H9 (cell line): ENCODE measurements around the gene GLRX. TPM values are rescaled to one million over a fixed set of nuclear protein-coding genes. Genes with fewer than 3 reads are reported as not detected.

ENCODE experiments used
- DNase-seq: peaks from one replicate; pipeline ENCODE4 v3.0.0-alpha.2; 2017
- H2AFZ ChIP-seq: one replicate; pipeline ENCODE4 v1.6.1; 2013; ENCODE audit warnings: mild to moderate bottlenecking, low read length, control low read depth, moderate library complexity
- H2AK5ac ChIP-seq: 2 replicates; pipeline ENCODE4 v1.6.1; 2013; ENCODE audit warnings: low read length, control low read depth, mixed read lengths; ENCODE audit not compliant: insufficient read length
- H2BK120ac ChIP-seq: one replicate; pipeline ENCODE4 v1.6.1; 2013; ENCODE audit warnings: low read depth, mild to moderate bottlenecking, low read length, control low read depth, inconsistent platforms; ENCODE audit not compliant: poor library complexity, severe bottlenecking
- H2BK12ac ChIP-seq: 2 replicates; pipeline ENCODE4 v1.6.1; 2013; ENCODE audit warnings: low read length, control low read depth, mixed read lengths, low read depth; ENCODE audit not compliant: insufficient read length
- H2BK15ac ChIP-seq: 2 replicates; pipeline ENCODE4 v1.6.1; 2013; ENCODE audit warnings: low read depth, low read length, control low read depth
- H2BK20ac ChIP-seq: one replicate; pipeline ENCODE4 v1.6.1; 2013; ENCODE audit warnings: low read depth, mild to moderate bottlenecking, low read length, control low read depth, inconsistent platforms; ENCODE audit not compliant: poor library complexity, severe bottlenecking
- H2BK5ac ChIP-seq: 2 replicates; pipeline ENCODE4 v1.6.1; 2013; ENCODE audit warnings: low read length, control low read depth, mixed read lengths; ENCODE audit not compliant: insufficient read length
- H3K14ac ChIP-seq: 2 replicates; pipeline ENCODE4 v1.6.1; 2013; ENCODE audit warnings: low read length, control low read depth; ENCODE audit not compliant: insufficient read depth
- H3K18ac ChIP-seq: 2 replicates; pipeline ENCODE4 v1.6.1; 2013; ENCODE audit warnings: low read depth, mild to moderate bottlenecking, mixed read lengths, low read length, control low read depth; ENCODE audit not compliant: insufficient read length
- H3K23ac ChIP-seq: 2 replicates; pipeline ENCODE4 v1.6.1; 2013; ENCODE audit warnings: low read length, control low read depth, mixed read lengths, low read depth; ENCODE audit not compliant: insufficient read length
- H3K23me2 ChIP-seq: 2 replicates; pipeline ENCODE4 v1.6.1; 2013; ENCODE audit warnings: low read depth, mild to moderate bottlenecking, mixed read lengths, low read length, control low read depth; ENCODE audit not compliant: insufficient read length, poor library complexity, severe bottlenecking
- H3K27ac ChIP-seq: 2 replicates; pipeline ENCODE4 v1.5.1; 2013; ENCODE audit warnings: low read length, control low read depth, mixed read lengths, low read depth; ENCODE audit not compliant: insufficient read length
- H3K27me3 ChIP-seq: 2 replicates; pipeline ENCODE4 v1.6.1; 2013; ENCODE audit warnings: low read length, control low read depth, inconsistent platforms; ENCODE audit not compliant: insufficient read depth
- H3K4ac ChIP-seq: 2 replicates; pipeline ENCODE4 v1.6.1; 2013; ENCODE audit warnings: low read depth, mild to moderate bottlenecking, control low read depth, inconsistent platforms, low read length, moderate library complexity
- H3K4me1 ChIP-seq: 2 replicates; pipeline ENCODE4 v1.6.1; 2013; ENCODE audit warnings: low read length, control low read depth, inconsistent platforms; ENCODE audit not compliant: insufficient read depth
- H3K4me2 ChIP-seq: 2 replicates; pipeline ENCODE4 v1.6.1; 2013; ENCODE audit warnings: low read length, control low read depth, mixed read lengths; ENCODE audit not compliant: insufficient read length, insufficient read depth
- H3K56ac ChIP-seq: 2 replicates; pipeline ENCODE4 v1.6.1; 2013; ENCODE audit warnings: low read depth, mild to moderate bottlenecking, mixed read lengths, low read length, control low read depth; ENCODE audit not compliant: insufficient read length
- H3K79me1 ChIP-seq: 2 replicates; pipeline ENCODE4 v1.6.1; 2013; ENCODE audit warnings: low read depth, mild to moderate bottlenecking, moderate library complexity, low read length, control low read depth, inconsistent platforms; ENCODE audit not compliant: insufficient read depth, poor library complexity, severe bottlenecking
- H3K79me2 ChIP-seq: 2 replicates; pipeline ENCODE4 v1.6.1; 2013; ENCODE audit warnings: low read length, control low read depth, inconsistent platforms; ENCODE audit not compliant: insufficient read depth
- H3K9ac ChIP-seq: 2 replicates; pipeline ENCODE4 v1.6.1; 2013; ENCODE audit warnings: low read length, control low read depth, mixed read lengths; ENCODE audit not compliant: insufficient read length; ENCODE audit errors: extremely low read depth
- H3K9me3 ChIP-seq: one replicate; pipeline ENCODE4 v1.6.1; 2013; ENCODE audit warnings: low read depth, low read length, inconsistent platforms; ENCODE audit not compliant: control insufficient read depth
- H3T11ph ChIP-seq: one replicate; pipeline ENCODE4 v1.6.1; 2013; ENCODE audit warnings: mild to moderate bottlenecking, low read length, control low read depth, inconsistent platforms
- H4K20me1 ChIP-seq: one replicate; pipeline ENCODE4 v1.6.1; 2013; ENCODE audit not compliant: control insufficient read depth, insufficient read length, insufficient read depth
- H4K5ac ChIP-seq: 2 replicates; pipeline ENCODE4 v1.6.1; 2013; ENCODE audit warnings: low read depth, mild to moderate bottlenecking, mixed read lengths, low read length, control low read depth; ENCODE audit not compliant: insufficient read length
- H4K8ac ChIP-seq: replicated peaks from 2 replicates; pipeline ENCODE4 v1.6.1; 2013; ENCODE audit warnings: low read length, control low read depth, mixed read lengths, low read depth; ENCODE audit not compliant: insufficient read length
- H4K91ac ChIP-seq: 2 replicates; pipeline ENCODE4 v1.6.1; 2013; ENCODE audit warnings: low read depth, mild to moderate bottlenecking, moderate library complexity, mixed read lengths, low read length, control low read depth; ENCODE audit not compliant: insufficient read length
- H3K27ac Mint-ChIP-seq, 3 experiments: 2 replicates in 2 of 3; 3 replicates in 1 of 3; pipeline ENCODE4 v1.8.0; 2020 to 2021; ENCODE audit warnings: mixed read lengths in 3 of 3, mild to moderate bottlenecking in 1 of 3, moderate library complexity in 1 of 3
- H3K27me3 Mint-ChIP-seq: 2 replicates; pipeline ENCODE4 v1.8.0; 2021; ENCODE audit warnings: low read depth, mild to moderate bottlenecking, moderate library complexity, mixed read lengths
- H3K36me3 Mint-ChIP-seq, 3 experiments: 2 replicates in 2 of 3; 3 replicates in 1 of 3; pipeline ENCODE4 v1.8.0; 2020 to 2021; ENCODE audit warnings: low read depth in 3 of 3, mixed read lengths in 3 of 3; ENCODE audit not compliant: insufficient read depth in 1 of 3
- H3K4me1 Mint-ChIP-seq, 2 experiments: 2 replicates each; pipeline ENCODE4 v1.8.0; 2020; ENCODE audit warnings: mixed read lengths in 2 of 2
- H3K4me3 Mint-ChIP-seq, 2 experiments: 2 replicates in 1 of 2; 3 replicates in 1 of 2; pipeline ENCODE4 v1.8.0; 2020 to 2021; ENCODE audit warnings: mild to moderate bottlenecking in 2 of 2, mixed read lengths in 2 of 2, moderate library complexity in 1 of 2
- H3K9me3 Mint-ChIP-seq, 2 experiments: 2 replicates in 1 of 2; 3 replicates in 1 of 2; pipeline ENCODE4 v1.8.0; 2020; ENCODE audit warnings: mild to moderate bottlenecking in 2 of 2, mixed read lengths in 2 of 2, moderate library complexity in 1 of 2
- WGBS: extraction: QIAGEN DNeasy Blood & Tissue Kit; methylation state at CpG from one replicate; pipeline ENCODE4 v1.1.7; 2013; ENCODE audit warnings: missing lambda C conversion rate, low lambda C conversion rate, mixed read lengths; ENCODE audit not compliant: insufficient read length; ENCODE audit errors: extremely low coverage; 5-methylcytosine and 5-hydroxymethylcytosine counted together
- total RNA-seq: library from RNA; stranded (reverse); gene quantifications from 2 replicates; pipeline ENCODE4 v1.2.1, GENCODE V29; 2021
- TF ChIP-seq, protein P1 (sequence below): fragments of 200-600 bp; sonication (generic); conservative IDR thresholded peaks from 3 replicates; pipeline ENCODE4 v1.8.0; 2021; ENCODE audit warnings: antibody characterized with exemption, mild to moderate bottlenecking

GLRX gene
- total RNA-seq, 1 experiment from 2014 or later, result 13.8 TPM

DNA sequence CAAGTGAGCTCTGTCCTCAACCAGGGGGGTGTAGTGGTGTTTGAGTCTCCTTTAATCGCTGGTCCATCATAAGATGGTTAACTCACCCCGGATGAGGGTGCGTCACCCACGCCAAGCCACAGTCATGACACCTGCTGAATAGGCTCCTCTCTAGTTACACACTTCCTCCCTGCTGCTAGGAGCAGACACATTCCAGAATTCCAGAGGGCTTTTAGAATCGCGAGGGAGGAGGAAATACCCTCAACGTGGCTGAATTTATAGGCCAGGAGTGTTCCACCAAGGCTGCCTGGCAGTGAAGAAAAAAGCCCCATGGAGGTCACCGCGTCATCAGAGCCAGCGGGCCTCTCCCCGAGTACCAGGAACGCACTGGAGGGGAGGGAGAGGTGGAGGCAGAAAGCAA lies 5.1 kb downstream of the GLRX start:
- TF ChIP-seq, protein P1, sequence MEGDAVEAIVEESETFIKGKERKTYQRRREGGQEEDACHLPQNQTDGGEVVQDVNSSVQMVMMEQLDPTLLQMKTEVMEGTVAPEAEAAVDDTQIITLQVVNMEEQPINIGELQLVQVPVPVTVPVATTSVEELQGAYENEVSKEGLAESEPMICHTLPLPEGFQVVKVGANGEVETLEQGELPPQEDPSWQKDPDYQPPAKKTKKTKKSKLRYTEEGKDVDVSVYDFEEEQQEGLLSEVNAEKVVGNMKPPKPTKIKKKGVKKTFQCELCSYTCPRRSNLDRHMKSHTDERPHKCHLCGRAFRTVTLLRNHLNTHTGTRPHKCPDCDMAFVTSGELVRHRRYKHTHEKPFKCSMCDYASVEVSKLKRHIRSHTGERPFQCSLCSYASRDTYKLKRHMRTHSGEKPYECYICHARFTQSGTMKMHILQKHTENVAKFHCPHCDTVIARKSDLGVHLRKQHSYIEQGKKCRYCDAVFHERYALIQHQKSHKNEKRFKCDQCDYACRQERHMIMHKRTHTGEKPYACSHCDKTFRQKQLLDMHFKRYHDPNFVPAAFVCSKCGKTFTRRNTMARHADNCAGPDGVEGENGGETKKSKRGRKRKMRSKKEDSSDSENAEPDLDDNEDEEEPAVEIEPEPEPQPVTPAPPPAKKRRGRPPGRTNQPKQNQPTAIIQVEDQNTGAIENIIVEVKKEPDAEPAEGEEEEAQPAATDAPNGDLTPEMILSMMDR, result no peak
- no peak overlapping the region for H3K4ac ChIP-seq
- H2BK20ac ChIP-seq, result no peak overlapping the region
- H3K18ac ChIP-seq, result no peak overlapping the region
- no peak overlapping the region for H3K14ac ChIP-seq
- no peak overlapping the region for H3K23ac ChIP-seq
- no peaks in the 10 kb centered on the region for H3K79me2 ChIP-seq
- no peaks in the 10 kb centered on the region for H3K79me1 ChIP-seq
- H2BK120ac ChIP-seq, result no peak overlapping the region
- H3K9ac ChIP-seq, result no peak overlapping the region
- no peak overlapping the region for H4K5ac ChIP-seq
- no peak for DNase-seq
- no peak overlapping the region for H2AFZ ChIP-seq
- H2BK5ac ChIP-seq, result no peak overlapping the region
- H2AK5ac ChIP-seq, result no peak overlapping the region
- no peak overlapping the region for H2BK12ac ChIP-seq
- H3K9me3 ChIP-seq, result no peaks in the 10 kb centered on the region
- no peaks in the 10 kb centered on the region for H3K27me3 Mint-ChIP-seq
- no peaks in the 10 kb centered on the region for H4K20me1 ChIP-seq
- no peak overlapping the region for H4K91ac ChIP-seq
- peaks cover 33 to 37% of the 10 kb centered on the region in 2 experiments for H3K4me1 Mint-ChIP-seq
- peaks cover 6% of the 10 kb centered on the region for H3K23me2 ChIP-seq
- H4K8ac ChIP-seq, result no peak overlapping the region
- no peak overlapping the region for H3K27ac ChIP-seq
- H3K4me2 ChIP-seq, result no peak overlapping the region
- peak overlapping the region in 2 of 3 experiments; percentile 59 to 75; a peak in 2 of 7 replicates for H3K27ac Mint-ChIP-seq
- H3K9me3 Mint-ChIP-seq, result no peaks in the 10 kb centered on the region
- H3T11ph ChIP-seq, result no peak overlapping the region
- H3K27me3 ChIP-seq, result no peaks in the 10 kb centered on the region
- no peak overlapping the region for H3K56ac ChIP-seq
- no CpG with 5 or more reads among the region's 12 CpGs for WGBS
- no peak overlapping the region for H2BK15ac ChIP-seq
- peaks cover 0 to 8% (median 5%) of the 10 kb centered on the region in 3 experiments; a peak in 3 of 7 replicates for H3K36me3 Mint-ChIP-seq
- no peak overlapping the region for H3K4me3 Mint-ChIP-seq
- no peaks in the 10 kb centered on the region; the same call in 1 of the 2 replicates for H3K4me1 ChIP-seq
